GM12873 (cell line): ENCODE data around the gene ELF5.

Experiments used
- TF ChIP-seq, protein P1 (sequence below): IDR thresholded peaks from 2 replicates; pipeline ENCODE4 v1.5.1; 2012; ENCODE audit warnings: low read depth, mild to moderate bottlenecking, moderate library complexity, low read length, control low read depth; ENCODE audit not compliant: insufficient read depth; ENCODE audit errors: missing control alignments

The ELF5 gene

DNA sequence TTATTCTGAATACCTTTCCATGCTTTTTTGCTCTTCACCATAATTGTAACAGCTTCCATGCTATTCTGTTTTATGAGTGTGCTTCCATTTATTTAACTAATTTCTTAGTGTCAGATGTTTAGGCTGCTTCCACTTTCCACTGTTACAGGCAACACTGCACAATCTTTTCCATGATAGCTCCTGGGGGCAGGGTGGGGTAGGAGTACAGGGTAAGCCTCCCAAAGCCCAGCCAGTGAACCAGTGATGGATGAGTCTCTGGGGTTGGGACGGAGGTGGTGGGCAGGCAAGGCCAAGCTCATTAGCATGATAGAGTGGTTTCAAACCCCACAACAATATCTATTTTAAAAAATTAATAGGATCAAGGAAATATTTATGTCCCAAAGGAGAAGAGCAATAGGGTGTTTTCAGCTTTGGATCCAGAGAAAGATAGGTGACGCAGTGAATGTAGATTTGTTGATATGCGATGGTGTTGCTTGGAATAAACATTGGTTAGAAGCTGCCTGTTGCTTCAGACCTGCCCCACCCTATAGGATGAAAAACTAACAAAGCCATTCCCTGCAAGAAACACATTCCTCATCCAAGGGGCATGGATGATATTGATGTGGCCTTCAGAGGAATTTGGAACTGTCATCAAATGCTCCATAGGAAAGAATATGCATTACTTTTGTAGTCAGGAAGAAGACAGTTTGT is 17.1 kb upstream of the ELF5 start:
- TF ChIP-seq, protein P1, sequence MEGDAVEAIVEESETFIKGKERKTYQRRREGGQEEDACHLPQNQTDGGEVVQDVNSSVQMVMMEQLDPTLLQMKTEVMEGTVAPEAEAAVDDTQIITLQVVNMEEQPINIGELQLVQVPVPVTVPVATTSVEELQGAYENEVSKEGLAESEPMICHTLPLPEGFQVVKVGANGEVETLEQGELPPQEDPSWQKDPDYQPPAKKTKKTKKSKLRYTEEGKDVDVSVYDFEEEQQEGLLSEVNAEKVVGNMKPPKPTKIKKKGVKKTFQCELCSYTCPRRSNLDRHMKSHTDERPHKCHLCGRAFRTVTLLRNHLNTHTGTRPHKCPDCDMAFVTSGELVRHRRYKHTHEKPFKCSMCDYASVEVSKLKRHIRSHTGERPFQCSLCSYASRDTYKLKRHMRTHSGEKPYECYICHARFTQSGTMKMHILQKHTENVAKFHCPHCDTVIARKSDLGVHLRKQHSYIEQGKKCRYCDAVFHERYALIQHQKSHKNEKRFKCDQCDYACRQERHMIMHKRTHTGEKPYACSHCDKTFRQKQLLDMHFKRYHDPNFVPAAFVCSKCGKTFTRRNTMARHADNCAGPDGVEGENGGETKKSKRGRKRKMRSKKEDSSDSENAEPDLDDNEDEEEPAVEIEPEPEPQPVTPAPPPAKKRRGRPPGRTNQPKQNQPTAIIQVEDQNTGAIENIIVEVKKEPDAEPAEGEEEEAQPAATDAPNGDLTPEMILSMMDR: no peak

DNA sequence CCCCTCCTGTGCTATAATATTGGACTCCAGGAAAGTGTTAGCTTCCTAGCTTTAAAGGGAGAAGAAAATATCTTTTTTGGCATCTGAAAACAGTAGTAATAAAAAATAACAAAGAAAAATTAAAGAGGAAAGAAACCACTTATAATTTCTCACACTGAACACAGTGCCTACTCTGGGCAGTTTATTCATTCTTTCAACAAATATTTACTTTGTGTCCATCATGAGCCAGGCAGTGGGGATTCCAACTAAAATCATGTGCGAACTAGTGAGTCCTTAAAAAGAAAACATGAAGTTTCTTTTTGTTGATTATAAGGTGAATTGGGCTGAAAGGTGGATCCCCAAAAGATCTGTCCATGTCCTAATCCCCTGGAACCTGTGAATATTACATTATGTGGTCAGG is 16.0 kb upstream of the ELF5 start:
- TF ChIP-seq, protein P1: no peak

DNA sequence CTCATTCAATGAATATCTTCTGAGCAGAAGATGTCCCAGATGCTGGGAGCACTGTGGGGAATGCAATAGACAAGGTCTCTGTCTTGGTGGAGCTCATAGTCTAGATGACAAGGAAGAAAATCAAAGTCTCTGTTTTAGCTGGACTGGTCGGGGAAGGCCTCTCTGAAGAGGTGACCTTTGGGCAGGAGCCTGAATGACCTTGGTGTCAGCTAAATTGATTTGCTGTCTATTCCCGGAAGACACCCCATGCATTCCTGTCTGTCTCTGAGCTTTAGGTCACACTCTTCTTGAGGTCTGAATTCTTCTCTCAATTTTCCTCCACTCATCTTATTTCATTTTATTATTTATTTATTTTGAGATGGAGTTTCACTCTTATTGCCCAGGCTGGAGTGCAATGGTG is 14.5 kb upstream of the ELF5 start:
- TF ChIP-seq, protein P1: no peak

DNA sequence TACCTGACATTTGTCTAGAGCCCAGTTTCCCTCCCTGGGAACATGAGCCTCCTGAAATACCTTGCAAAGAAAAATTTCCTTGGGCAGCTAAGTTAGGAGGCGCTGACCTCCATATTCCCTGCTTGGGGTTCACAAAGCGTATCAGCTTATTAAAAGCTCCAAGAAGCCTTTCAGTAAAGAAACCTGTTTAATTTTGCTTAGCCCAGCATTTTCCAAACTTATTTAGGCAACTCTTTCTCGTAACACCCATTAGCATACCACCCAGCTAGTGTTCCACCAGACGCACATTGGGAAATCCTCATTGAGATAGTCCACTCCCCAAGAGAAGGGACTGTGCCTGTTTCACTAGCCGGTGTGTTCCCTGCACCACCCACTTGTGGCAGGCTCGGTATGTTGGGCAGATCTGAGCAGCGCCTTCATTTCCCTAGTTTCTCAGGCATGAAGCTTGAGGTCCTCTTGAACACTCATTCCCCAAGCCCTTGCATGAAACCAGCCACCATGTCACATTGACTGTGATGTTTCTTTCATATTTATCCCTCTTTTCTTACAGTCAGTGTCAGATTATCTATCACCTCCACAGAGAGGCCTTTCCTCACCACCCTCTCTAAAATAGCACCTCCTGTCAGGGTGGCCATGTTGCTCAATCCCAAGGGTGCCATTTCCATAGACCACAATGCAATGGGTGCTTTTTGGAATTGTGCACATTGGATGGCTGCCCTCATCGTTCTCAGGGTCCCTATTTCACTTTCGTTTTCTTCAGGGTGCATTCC is 12.5 kb upstream of the ELF5 start:
- TF ChIP-seq, protein P1: no peak

DNA sequence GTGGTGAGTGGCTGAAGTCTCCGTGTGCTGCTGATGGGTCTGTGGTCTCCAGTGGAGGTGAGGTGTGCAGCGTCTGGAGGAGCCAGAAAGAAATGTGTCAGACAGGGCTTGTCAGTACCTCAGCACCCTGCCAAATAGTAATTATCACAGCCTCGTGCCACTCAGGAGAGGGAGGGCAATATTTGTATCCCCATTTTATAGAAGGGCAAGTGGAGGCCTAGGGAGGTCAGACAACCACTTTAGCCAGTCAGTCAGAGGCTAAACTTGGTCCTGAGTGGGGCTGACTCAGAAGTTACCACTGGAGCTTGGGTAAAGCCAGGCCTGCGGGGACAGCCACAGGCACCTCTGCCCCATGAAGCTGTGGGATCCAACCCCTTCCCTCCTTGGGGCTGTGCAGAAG is 11.5 kb upstream of the ELF5 start:
- TF ChIP-seq, protein P1: no peak

DNA sequence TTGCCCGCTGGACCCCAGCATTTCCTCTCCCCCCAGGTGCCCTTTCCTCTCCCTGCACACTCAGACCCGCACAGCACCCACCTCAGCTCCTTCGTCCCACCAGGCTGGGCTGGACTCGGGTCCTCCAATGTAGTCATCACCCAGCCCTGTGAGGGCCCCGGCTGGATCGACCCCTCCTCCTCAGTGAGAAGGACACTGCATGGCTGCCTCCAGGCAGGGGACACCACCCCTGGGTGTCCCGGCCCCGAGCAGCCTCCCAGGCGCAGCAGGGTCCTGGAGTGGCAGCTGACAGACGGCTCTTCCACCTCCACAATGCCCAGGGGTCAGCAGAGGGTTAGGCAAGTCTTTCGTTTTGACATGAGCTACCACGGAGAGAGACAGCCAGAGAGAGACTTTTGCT is 11.1 kb upstream of the ELF5 start:
- TF ChIP-seq, protein P1: no peak

DNA sequence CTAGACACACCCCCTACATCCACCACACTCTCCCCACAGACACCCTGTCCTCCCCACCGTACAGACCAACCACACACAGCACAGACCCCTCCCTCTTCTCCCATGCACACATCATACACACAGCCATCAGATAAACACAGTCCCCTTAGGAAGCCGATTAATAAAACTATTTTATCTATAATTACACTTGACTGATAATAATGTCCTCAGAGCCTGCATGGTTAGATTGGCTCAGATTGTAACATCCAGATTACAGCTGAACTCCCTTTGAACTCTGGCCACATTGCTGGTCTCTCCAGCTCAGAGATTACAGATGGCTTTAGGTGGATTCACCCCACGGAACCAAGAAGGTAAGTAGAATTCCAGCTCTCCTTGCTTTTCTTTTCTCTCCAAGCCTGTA is 9.5 kb upstream of the ELF5 start:
- TF ChIP-seq, protein P1: no peak
